ENCODE measurements around the gene FGR.
"Not testable (repeated sequence)": the region's sequence is repeated elsewhere in the genome, so short reads cannot be mapped to it uniquely, and the experiment has no call there.

FGR gene

GRCh38 chr1:27650539-27651175, 15.7 kb upstream of the FGR start:
- TF ChIP-seq TAF1 (IDR thresholded peaks at IDR 0.05; ENCODE audit: low read depth, low read length) (no peak), PAX5 (IDR thresholded peaks at IDR 0.05; ENCODE audit: insufficient read depth, low read length, severe bottlenecking) (no peak), POLR2A (IDR thresholded peaks at IDR 0.05; ENCODE audit: low read depth, low read length) (no peak), POLR2AphosphoS5 (IDR thresholded peaks at IDR 0.05; ENCODE audit: low read depth, low read length) (no peak), POU2F2 (IDR thresholded peaks at IDR 0.05; ENCODE audit: low read depth, low read length) (no peak), SPI1 (IDR thresholded peaks at IDR 0.05; ENCODE audit: low read depth, low read length) (no peak)
- DNase-seq (ENCODE audit: insufficient read length, low spot score) (no peak), FAIRE-seq (peak; percentile 38)

DNA sequence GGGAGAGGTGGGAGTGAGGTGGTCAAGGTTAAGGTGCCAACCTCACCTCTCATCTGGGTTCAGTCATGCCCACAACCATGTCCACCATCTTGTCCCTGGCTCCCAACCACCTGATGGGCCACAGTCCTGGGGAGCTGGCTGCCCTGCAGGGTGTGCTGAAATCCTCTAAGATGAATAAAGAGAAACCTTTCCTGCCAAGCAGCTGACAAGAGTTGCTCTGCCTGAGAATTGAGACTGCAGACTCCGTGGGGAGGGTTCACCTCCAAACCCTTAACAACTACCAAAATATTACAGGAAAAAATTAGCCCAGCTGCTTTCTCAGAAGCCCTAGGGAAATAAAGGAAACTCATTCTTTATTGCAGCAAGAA, 15.2 kb upstream of the FGR start:
- FAIRE-seq (no peak), DNase-seq (ENCODE audit: insufficient read length, low spot score) (no peak)
- TF ChIP-seq PAX5 (IDR thresholded peaks at IDR 0.05; ENCODE audit: insufficient read depth, low read length, severe bottlenecking) (no peak), POU2F2 (IDR thresholded peaks at IDR 0.05; ENCODE audit: low read depth, low read length) (no peak), POLR2A (IDR thresholded peaks at IDR 0.05; ENCODE audit: low read depth, low read length) (no peak), POLR2AphosphoS5 (IDR thresholded peaks at IDR 0.05; ENCODE audit: low read depth, low read length) (no peak), TAF1 (IDR thresholded peaks at IDR 0.05; ENCODE audit: low read depth, low read length) (no peak)

- FAIRE-seq = no peak
- no peak for TF ChIP-seq SPI1 (IDR thresholded peaks at IDR 0.05; ENCODE audit: low read depth, low read length)
- TF ChIP-seq PAX5 (IDR thresholded peaks at IDR 0.05; ENCODE audit: insufficient read depth, low read length, severe bottlenecking) = no peak
- no peak for TF ChIP-seq POLR2A (IDR thresholded peaks at IDR 0.05; ENCODE audit: low read depth, low read length)
- no peak for TF ChIP-seq TAF1 (IDR thresholded peaks at IDR 0.05; ENCODE audit: low read depth, low read length)
- TF ChIP-seq POLR2AphosphoS5 (IDR thresholded peaks at IDR 0.05; ENCODE audit: low read depth, low read length) = no peak
- no peak for TF ChIP-seq POU2F2 (IDR thresholded peaks at IDR 0.05; ENCODE audit: low read depth, low read length)
- DNase-seq (ENCODE audit: insufficient read length, low spot score) = no peak
These were observed 14.3 kb upstream of the FGR start for GRCh38 chr1:27649306-27649635.

- TF ChIP-seq PAX5 (IDR thresholded peaks at IDR 0.05; ENCODE audit: insufficient read depth, low read length, severe bottlenecking) (no peak), POU2F2 (IDR thresholded peaks at IDR 0.05; ENCODE audit: low read depth, low read length) (no peak), TAF1 (IDR thresholded peaks at IDR 0.05; ENCODE audit: low read depth, low read length) (no peak), SPI1 (IDR thresholded peaks at IDR 0.05; ENCODE audit: low read depth, low read length) (no peak), POLR2AphosphoS5 (IDR thresholded peaks at IDR 0.05; ENCODE audit: low read depth, low read length) (no peak), POLR2A (IDR thresholded peaks at IDR 0.05; ENCODE audit: low read depth, low read length) (no peak)
- FAIRE-seq = no peak
- no peak for DNase-seq (ENCODE audit: insufficient read length, low spot score)
These were observed 13.8 kb upstream of the FGR start for GRCh38 chr1:27648602-27649305.

DNA sequence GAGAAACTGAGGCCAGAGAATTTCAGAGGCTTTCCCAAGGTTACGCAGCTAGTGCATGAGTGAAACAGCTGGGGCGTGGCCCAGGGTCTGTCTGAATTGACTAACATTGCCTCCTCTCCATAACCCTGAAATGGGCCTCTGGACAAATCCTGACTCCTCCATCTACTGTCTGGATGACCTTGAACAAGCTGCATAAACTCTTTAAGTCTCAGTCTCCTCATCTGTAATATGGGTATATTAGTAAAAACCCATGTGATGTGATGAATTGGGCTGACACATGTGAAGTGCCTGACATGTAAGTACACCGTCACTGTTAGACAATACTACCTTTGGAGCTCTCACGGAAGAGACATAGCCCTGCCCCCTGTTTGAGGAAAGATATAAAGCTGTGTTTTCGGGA, 12.3 kb upstream of the FGR start:
- TF ChIP-seq PAX5 (IDR thresholded peaks at IDR 0.05; ENCODE audit: insufficient read depth, low read length, severe bottlenecking) (no peak), POLR2AphosphoS5 (IDR thresholded peaks at IDR 0.05; ENCODE audit: low read depth, low read length) (no peak), TAF1 (IDR thresholded peaks at IDR 0.05; ENCODE audit: low read depth, low read length) (no peak), POLR2A (IDR thresholded peaks at IDR 0.05; ENCODE audit: low read depth, low read length) (no peak), SPI1 (IDR thresholded peaks at IDR 0.05; ENCODE audit: low read depth, low read length) (no peak), POU2F2 (IDR thresholded peaks at IDR 0.05; ENCODE audit: low read depth, low read length) (no peak)
- DNase-seq (ENCODE audit: insufficient read length, low spot score) (no peak), FAIRE-seq (no peak)

DNA sequence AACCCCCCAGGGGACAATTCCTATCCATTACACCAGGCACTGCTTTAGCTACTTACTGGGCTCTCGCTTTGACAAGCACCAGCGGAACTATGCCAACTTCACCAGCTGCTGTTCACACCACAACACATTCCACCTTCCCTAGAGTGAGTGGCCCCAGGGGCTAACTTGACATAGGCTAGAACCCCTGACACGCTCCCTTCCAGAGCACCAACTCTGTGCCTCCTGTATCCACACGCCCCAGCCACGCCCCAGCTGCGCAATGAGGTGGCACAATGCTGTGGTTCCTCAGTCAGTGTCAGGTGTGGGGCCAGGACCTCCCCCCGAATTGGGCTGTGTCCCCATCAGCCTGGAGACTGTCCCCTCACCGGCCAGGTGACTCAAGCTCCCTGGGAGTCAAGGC, 11.7 kb upstream of the FGR start:
- no peak for FAIRE-seq
- TF ChIP-seq POLR2AphosphoS5 (IDR thresholded peaks at IDR 0.05; ENCODE audit: low read depth, low read length) (no peak), PAX5 (IDR thresholded peaks at IDR 0.05; ENCODE audit: insufficient read depth, low read length, severe bottlenecking) (no peak), TAF1 (IDR thresholded peaks at IDR 0.05; ENCODE audit: low read depth, low read length) (no peak), POLR2A (IDR thresholded peaks at IDR 0.05; ENCODE audit: low read depth, low read length) (no peak), SPI1 (IDR thresholded peaks at IDR 0.05; ENCODE audit: low read depth, low read length) (no peak), POU2F2 (IDR thresholded peaks at IDR 0.05; ENCODE audit: low read depth, low read length) (no peak)
- DNase-seq (ENCODE audit: insufficient read length, low spot score) = no peak

DNA sequence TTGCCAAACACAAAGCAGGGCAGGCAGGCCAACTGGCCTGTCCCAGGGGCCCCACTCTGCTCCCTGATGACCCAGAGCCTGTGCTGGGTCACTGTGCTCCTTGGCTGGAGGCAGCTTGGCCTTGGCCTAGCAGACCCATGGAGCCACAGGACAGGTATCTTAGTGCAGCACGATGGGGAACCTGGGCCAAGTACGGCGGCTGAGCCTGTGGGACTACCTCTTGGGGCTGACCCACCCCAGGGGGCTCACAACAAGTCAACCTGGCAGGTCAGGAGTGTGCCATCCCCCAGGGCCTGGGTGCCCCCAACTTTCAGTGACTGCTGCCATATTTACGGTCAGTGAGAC, 10.1 kb upstream of the FGR start:
- no peak for DNase-seq (ENCODE audit: insufficient read length, low spot score)
- no peak for TF ChIP-seq PAX5 (IDR thresholded peaks at IDR 0.05; ENCODE audit: insufficient read depth, low read length, severe bottlenecking)
- no peak for TF ChIP-seq POLR2AphosphoS5 (IDR thresholded peaks at IDR 0.05; ENCODE audit: low read depth, low read length)
- no peak for TF ChIP-seq POLR2A (IDR thresholded peaks at IDR 0.05; ENCODE audit: low read depth, low read length)
- TF ChIP-seq SPI1 (IDR thresholded peaks at IDR 0.05; ENCODE audit: low read depth, low read length) = no peak
- no peak for TF ChIP-seq POU2F2 (IDR thresholded peaks at IDR 0.05; ENCODE audit: low read depth, low read length)
- TF ChIP-seq TAF1 (IDR thresholded peaks at IDR 0.05; ENCODE audit: low read depth, low read length) = no peak
- FAIRE-seq = no peak

DNA sequence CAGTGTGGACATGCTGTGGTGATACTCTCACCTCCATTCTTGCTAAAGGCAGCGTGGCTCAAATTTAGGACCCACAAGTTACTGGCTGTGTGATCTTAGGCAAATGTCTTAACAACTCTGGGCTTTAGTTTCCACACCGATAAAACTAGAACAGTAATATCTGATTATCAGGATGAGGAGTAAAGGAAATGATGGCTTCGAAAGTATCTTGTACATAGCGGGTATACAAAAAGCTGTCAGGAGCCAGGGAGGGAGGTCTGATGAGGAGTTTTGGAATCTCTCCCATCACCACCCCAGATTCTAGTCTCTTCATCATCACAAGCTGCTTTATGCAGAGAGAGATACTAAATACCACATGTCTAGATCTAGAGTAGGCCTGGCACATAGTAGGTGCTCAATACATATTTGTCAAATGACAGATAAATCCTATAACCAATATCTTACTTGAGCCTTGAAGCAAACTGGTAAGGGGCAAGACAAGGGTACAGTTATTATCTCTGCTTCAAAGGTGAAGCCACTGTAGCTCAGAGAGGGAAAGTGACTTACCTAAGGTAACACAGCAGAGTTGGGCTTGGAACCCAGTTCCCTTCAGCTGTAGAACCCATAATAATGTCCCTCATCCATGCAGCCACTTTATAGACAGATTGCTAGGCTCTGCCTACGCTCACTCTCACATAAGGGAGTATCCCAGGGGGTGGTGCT, 9.5 kb upstream of the FGR start:
- no peak for TF ChIP-seq POLR2A (IDR thresholded peaks at IDR 0.05; ENCODE audit: low read depth, low read length)
- TF ChIP-seq TAF1 (IDR thresholded peaks at IDR 0.05; ENCODE audit: low read depth, low read length) = no peak
- TF ChIP-seq PAX5 (IDR thresholded peaks at IDR 0.05; ENCODE audit: insufficient read depth, low read length, severe bottlenecking) = no peak
- TF ChIP-seq POU2F2 (IDR thresholded peaks at IDR 0.05; ENCODE audit: low read depth, low read length) = no peak
- TF ChIP-seq SPI1 (IDR thresholded peaks at IDR 0.05; ENCODE audit: low read depth, low read length) = no peak
- no peak for TF ChIP-seq POLR2AphosphoS5 (IDR thresholded peaks at IDR 0.05; ENCODE audit: low read depth, low read length)
- FAIRE-seq = peak; percentile 66
- no peak for DNase-seq (ENCODE audit: insufficient read length, low spot score)

GRCh38 chr1:27643600-27644368, 8.8 kb upstream of the FGR start:
- no peak for DNase-seq (ENCODE audit: insufficient read length, low spot score)
- peak; percentile 85 for FAIRE-seq
- no peak for TF ChIP-seq PAX5 (IDR thresholded peaks at IDR 0.05; ENCODE audit: insufficient read depth, low read length, severe bottlenecking)
- no peak for TF ChIP-seq POLR2AphosphoS5 (IDR thresholded peaks at IDR 0.05; ENCODE audit: low read depth, low read length)
- no peak for TF ChIP-seq POLR2A (IDR thresholded peaks at IDR 0.05; ENCODE audit: low read depth, low read length)
- TF ChIP-seq TAF1 (IDR thresholded peaks at IDR 0.05; ENCODE audit: low read depth, low read length) = no peak
- no peak for TF ChIP-seq POU2F2 (IDR thresholded peaks at IDR 0.05; ENCODE audit: low read depth, low read length)
- TF ChIP-seq SPI1 (IDR thresholded peaks at IDR 0.05; ENCODE audit: low read depth, low read length) = no peak

- FAIRE-seq = not testable (repeated sequence)
These were observed 5.5 kb upstream of the FGR start for GRCh38 chr1:27640514-27640913.

More at GRCh38 chr1:27640514-27640913, 5.5 kb upstream of the FGR start:
- DNase-seq (ENCODE audit: insufficient read length, low spot score) = not testable (repeated sequence)
